Endothelial cell of umbilical vein (primary cell): ENCODE results near the gene NAV2.

Experiments used
- POLR2A ChIP-seq: IDR thresholded peaks from 2 replicates; pipeline ENCODE4 v1.6.1; 2012; ENCODE audit warnings: low read depth, mild to moderate bottlenecking, control low read depth, low read length
- TF ChIP-seq, protein P1 (sequence below), 2 donors: IDR thresholded peaks; 1 replicate in 1 of 2; 2 replicates in 1 of 2; pipeline ENCODE4 v1.5.1; 2011; ENCODE audit warnings: low read length in 2 of 2, mild to moderate bottlenecking in 2 of 2, moderate library complexity in 2 of 2, control low read depth in 1 of 2, inconsistent platforms in 1 of 2, low read depth in 1 of 2; ENCODE audit not compliant: insufficient read depth in 1 of 2; ENCODE audit errors: extremely low read depth in 1 of 2

DNA sequence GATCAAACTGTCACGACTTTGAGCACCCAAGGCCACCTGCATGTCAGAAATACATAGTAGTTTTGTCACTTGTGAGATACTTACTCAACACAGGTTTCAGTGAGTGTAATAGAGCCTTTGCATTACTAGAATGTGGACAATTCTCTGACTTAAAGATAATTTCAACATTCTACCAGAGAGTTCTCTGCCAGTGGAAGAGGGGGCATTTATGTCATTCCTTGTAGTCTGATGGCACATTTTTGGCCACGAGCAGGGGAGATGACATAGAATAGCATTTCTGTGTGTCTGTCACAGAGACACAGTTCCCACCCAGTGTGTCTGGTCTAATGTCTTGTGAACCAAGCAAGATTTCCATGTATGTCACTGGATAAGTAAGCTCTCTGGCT, 335.1 kb downstream of the NAV2 start:
- TF ChIP-seq, protein P1, sequence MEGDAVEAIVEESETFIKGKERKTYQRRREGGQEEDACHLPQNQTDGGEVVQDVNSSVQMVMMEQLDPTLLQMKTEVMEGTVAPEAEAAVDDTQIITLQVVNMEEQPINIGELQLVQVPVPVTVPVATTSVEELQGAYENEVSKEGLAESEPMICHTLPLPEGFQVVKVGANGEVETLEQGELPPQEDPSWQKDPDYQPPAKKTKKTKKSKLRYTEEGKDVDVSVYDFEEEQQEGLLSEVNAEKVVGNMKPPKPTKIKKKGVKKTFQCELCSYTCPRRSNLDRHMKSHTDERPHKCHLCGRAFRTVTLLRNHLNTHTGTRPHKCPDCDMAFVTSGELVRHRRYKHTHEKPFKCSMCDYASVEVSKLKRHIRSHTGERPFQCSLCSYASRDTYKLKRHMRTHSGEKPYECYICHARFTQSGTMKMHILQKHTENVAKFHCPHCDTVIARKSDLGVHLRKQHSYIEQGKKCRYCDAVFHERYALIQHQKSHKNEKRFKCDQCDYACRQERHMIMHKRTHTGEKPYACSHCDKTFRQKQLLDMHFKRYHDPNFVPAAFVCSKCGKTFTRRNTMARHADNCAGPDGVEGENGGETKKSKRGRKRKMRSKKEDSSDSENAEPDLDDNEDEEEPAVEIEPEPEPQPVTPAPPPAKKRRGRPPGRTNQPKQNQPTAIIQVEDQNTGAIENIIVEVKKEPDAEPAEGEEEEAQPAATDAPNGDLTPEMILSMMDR (IDR thresholded peaks at IDR 0.05; ENCODE audit: extremely low read depth in 1 of 2, insufficient read depth in 1 of 2, low read depth in 1 of 2, low read length in 2 of 2), result no peak
- TF ChIP-seq POLR2A, result no peak
